Esophagus squamous epithelium (tissue), 5 donors: ENCODE data around the gene ACACA. TPM values are rescaled to one million over a fixed set of nuclear protein-coding genes. Genes with fewer than 3 reads are reported as not detected.

Experiments
- DNase-seq: peaks from one replicate; lab custom pipeline; 2025; lab: John Stamatoyannopoulos, UW
- H3K27ac ChIP-seq, 4 donors: fragments of 200-600 bp; sonication (generic); one replicate each; pipeline ENCODE4 v1.5.1; 2016 to 2019; ENCODE audit warnings: mild to moderate bottlenecking in 1 of 4
- H3K27me3 ChIP-seq, 4 donors: fragments of 200-600 bp; sonication (generic); 1 replicate in 3 of 4; 2 replicates in 1 of 4; pipeline versions ENCODE4 v1.5.1 to v1.6.0; 2017 to 2021; ENCODE audit warnings: antibody characterized with exemption in 1 of 4
- H3K36me3 ChIP-seq, 3 donors: fragments of 200-600 bp; sonication (generic); one replicate each; pipeline ENCODE4 v1.5.1; 2016 to 2019
- H3K4me1 ChIP-seq, 3 donors: fragments of 200-600 bp; sonication (generic); one replicate each; pipeline ENCODE4 v1.5.1; 2017 to 2019
- H3K4me3 ChIP-seq, 4 donors: fragments of 200-600 bp; sonication (generic); 1 replicate in 3 of 4; 2 replicates in 1 of 4; pipeline ENCODE4 v1.5.1; 2016 to 2019; ENCODE audit warnings: mild to moderate bottlenecking in 2 of 4, moderate library complexity in 1 of 4
- H3K9me3 ChIP-seq, 3 donors: fragments of 200-600 bp; sonication (generic); one replicate each; pipeline ENCODE4 v1.5.1; 2016 to 2019
- CTCF ChIP-seq, 6 experiments: fragments of 450-650 bp in 4 of 6; fragments of 200-600 bp in 2 of 6; sonication (generic) in 2 of 6; IDR thresholded peaks; one replicate each; pipeline ENCODE4 v1.5.1; 2016 to 2019; ENCODE audit warnings: antibody characterized with exemption in 6 of 6, mild to moderate bottlenecking in 4 of 6, moderate library complexity in 4 of 6
- POLR2A ChIP-seq, 4 donors: fragments of 450-650 bp; IDR thresholded peaks; one replicate each; pipeline ENCODE4 v1.6.1; 2017; ENCODE audit warnings: antibody characterized with exemption in 4 of 4, mild to moderate bottlenecking in 4 of 4, moderate library complexity in 3 of 4
- WGBS, 2 donors: methylation state at CpG; one replicate each; pipeline ENCODE4 v1.1.5; 2018; 5-methylcytosine and 5-hydroxymethylcytosine counted together
- intact Hi-C: fragments of 100-400 bp; cut with DNase I; formaldehyde crosslinking; loops from one replicate; pipeline ENCODE4 v1.15.0; 2022
- total RNA-seq, 4 donors: library from RNA; depleted of rRNA; stranded (reverse); fragments of >200 nt; gene quantifications; one replicate each; pipeline ENCODE4 v1.1.0, GENCODE V29; 2016
- donor health status: DM: yes; HTN: yes; CAD: no.

The ACACA gene
- total RNA-seq, 4 donors from 2014 or later = 34.5 to 81.0 (median 55.8) TPM

GRCh38 chr17:37066322-37067255 is 340.0 kb downstream of the ACACA start:
- H3K36me3 ChIP-seq = no peaks in the 10 kb centered on the region
- H3K27me3 ChIP-seq = peaks cover 0 to 46% (median 0%) of the 10 kb centered on the region in 4 donors
- intact Hi-C loops = no loop called here
- no peak overlapping the region for H3K4me3 ChIP-seq
- 70 to 74% methylated on average over 20 to 21 of the region's 25 CpGs for WGBS, 2 donors
- DNase-seq = no peak
- no peaks in the 10 kb centered on the region for H3K9me3 ChIP-seq
- TF ChIP-seq POLR2A (IDR thresholded peaks at IDR 0.05) (no peak), CTCF (IDR thresholded peaks at IDR 0.05) (no peak)
- H3K4me1 ChIP-seq = peaks cover 0 to 12% (median 0%) of the 10 kb centered on the region in 3 donors
- H3K27ac ChIP-seq = no peak overlapping the region

- H3K9me3 ChIP-seq = no peaks in the 10 kb centered on the region
- H3K27me3 ChIP-seq = peaks cover 0 to 46% (median 0%) of the 10 kb centered on the region in 4 donors
- H3K4me3 ChIP-seq = no peak overlapping the region
- DNase-seq = no peak
- TF ChIP-seq CTCF (IDR thresholded peaks at IDR 0.05) = no peak
- TF ChIP-seq POLR2A (IDR thresholded peaks at IDR 0.05) = no peak
- H3K4me1 ChIP-seq = peaks cover 0 to 12% (median 0%) of the 10 kb centered on the region in 3 donors
- no peaks in the 10 kb centered on the region for H3K36me3 ChIP-seq
- WGBS, 2 donors = 73 to 77% methylated on average over 10 to 21 of the region's 23 CpGs
- intact Hi-C loops = no loop called here
- H3K27ac ChIP-seq = no peak overlapping the region
Observed at GRCh38 chr17:37065486-37066321, 340.9 kb downstream of the ACACA start.

- no peak for TF ChIP-seq POLR2A (IDR thresholded peaks at IDR 0.05)
- TF ChIP-seq CTCF (IDR thresholded peaks at IDR 0.05) = no peak
- Histone ChIP-seq H3K27ac (no peak overlapping the region), H3K36me3 (no peaks in the 10 kb centered on the region), H3K4me1 (peaks cover 0 to 12% (median 0%) of the 10 kb centered on the region in 3 donors), H3K4me3 (no peak overlapping the region), H3K9me3 (no peaks in the 10 kb centered on the region), H3K27me3 (peaks cover 0 to 46% (median 0%) of the 10 kb centered on the region in 4 donors)
- intact Hi-C loops = no loop called here
- WGBS, 2 donors = 89 to 93% methylated on average over 2 to 3 of the region's 8 CpGs
- DNase-seq = no peak
Observed at GRCh38 chr17:37064956-37065355, 341.7 kb downstream of the ACACA start.

- WGBS, 2 donors = 68 to 76% methylated on average over 7 to 8 of the region's 11 CpGs
- intact Hi-C loops = no loop called here
- Histone ChIP-seq H3K27ac (no peak overlapping the region), H3K27me3 (peaks cover 0 to 46% (median 0%) of the 10 kb centered on the region in 4 donors), H3K4me1 (peaks cover 0 to 12% (median 0%) of the 10 kb centered on the region in 3 donors), H3K4me3 (no peak overlapping the region), H3K36me3 (no peaks in the 10 kb centered on the region), H3K9me3 (no peaks in the 10 kb centered on the region)
- TF ChIP-seq CTCF (IDR thresholded peaks at IDR 0.05) = no peak
- no peak for DNase-seq
Observed at GRCh38 chr17:37064206-37064605, 342.4 kb downstream of the ACACA start.
